GM12878 (cell line): ENCODE measurements around the gene WBP2NL. TPM values are rescaled to one million over a fixed set of nuclear protein-coding genes. Genes with fewer than 3 reads are reported as not detected.

Source experiments
- ATAC-seq: fragments of 200-7000 bp; cut with Tn5 transposase; 3 replicates; pipeline ENCODE4 v1.9.1; 2020; ENCODE audit warnings: mild to moderate bottlenecking, moderate library complexity
- BruUV-seq: library from RNA; stranded (reverse); fragments of 400-500 nt; replicated peaks from 2 replicates; lab custom pipeline; 2021; lab: Mats Ljungman, UMichigan
- CTCF ChIA-PET: fragments of 300-600 bp; sonication (Branson Sonifier 250); formaldehyde crosslinking; extraction: SDS; loops from one replicate; lab custom pipeline; 2021; ENCODE audit warnings: inconsistent platforms; lab: Yijun Ruan, JAX
- POLR2A ChIA-PET: fragments of 350-600 bp; formaldehyde crosslinking; extraction: SDS; loops from one replicate; lab custom pipeline; 2021; ENCODE audit warnings: inconsistent platforms; lab: Charles Lee
- RAD21 ChIA-PET: fragments of 300-600 bp; sonication (Branson Sonifier 250); formaldehyde crosslinking; loops from one replicate; lab custom pipeline; 2023; ENCODE audit warnings: antibody characterized with exemption; ENCODE audit not compliant: unreplicated experiment; lab: Charles Lee
- SMC1A ChIA-PET: fragments of 300-600 bp; sonication (Branson Sonifier 250); formaldehyde crosslinking; loops from one replicate; lab custom pipeline; 2023; ENCODE audit not compliant: unreplicated experiment, uncharacterized antibody; lab: Charles Lee
- DNase-seq: peaks from one replicate; pipeline ENCODE4 v3.0.0-alpha.2; 2011; ENCODE audit warnings: low read depth, low spot score
- FAIRE-seq: peaks from 3 replicates; lab custom pipeline; 2011; peaks lifted over from hg19 to GRCh38; lab: Jason Lieb, UNC
- H2AFZ ChIP-seq: 2 replicates; pipeline ENCODE4 v1.6.0; 2011; ENCODE audit warnings: low read depth, low read length, control low read depth; ENCODE audit not compliant: control insufficient read depth
- H3K27ac ChIP-seq: 2 replicates; pipeline ENCODE4 v1.5.1; 2011; ENCODE audit warnings: control low read depth; ENCODE audit not compliant: control insufficient read depth, insufficient read depth
- H3K27me3 ChIP-seq, 2 experiments: replicated peaks in 1 of 2; 2 replicates each; pipeline versions ENCODE4 v1.6.0 to v1.6.1; 2011; ENCODE audit warnings: low read length in 1 of 2; ENCODE audit not compliant: control insufficient read depth in 2 of 2, insufficient read depth in 2 of 2
- H3K36me3 ChIP-seq, 2 experiments: 2 replicates each; pipeline ENCODE4 v1.5.1; 2011; ENCODE audit warnings: low read length in 1 of 2; ENCODE audit not compliant: control insufficient read depth in 2 of 2, insufficient read depth in 2 of 2
- H3K4me1 ChIP-seq: 2 replicates; pipeline ENCODE4 v1.6.1; 2011; ENCODE audit warnings: mild to moderate bottlenecking, low read length, moderate library complexity, mixed read lengths; ENCODE audit not compliant: control insufficient read depth, insufficient read depth
- H3K4me2 ChIP-seq: 2 replicates; pipeline ENCODE4 v1.6.0; 2011; ENCODE audit warnings: control low read depth; ENCODE audit not compliant: control insufficient read depth, insufficient read depth
- H3K4me3 ChIP-seq: fragments of 200-600 bp; sonication (generic); 2 replicates; pipeline ENCODE4 v1.5.1; 2016
- H3K79me2 ChIP-seq: 2 replicates; pipeline ENCODE4 v1.6.0; 2011; ENCODE audit warnings: low read length; ENCODE audit not compliant: control insufficient read depth, insufficient read depth
- H3K9ac ChIP-seq: 2 replicates; pipeline ENCODE4 v1.8.0; 2011; ENCODE audit warnings: low read length, control low read depth, mixed read lengths; ENCODE audit not compliant: control insufficient read depth, insufficient read depth
- H3K9me3 ChIP-seq: replicated peaks from 3 replicates; pipeline ENCODE4 v1.5.1; 2011; ENCODE audit warnings: mild to moderate bottlenecking, low read length; ENCODE audit not compliant: control insufficient read depth, insufficient read depth
- H4K20me1 ChIP-seq: 2 replicates; pipeline ENCODE4 v1.6.0; 2011; ENCODE audit not compliant: control insufficient read depth, insufficient read depth
- TCF3 ChIP-seq: IDR thresholded peaks from 2 replicates; pipeline ENCODE4 v1.6.1; 2012; ENCODE audit warnings: low read depth, mild to moderate bottlenecking, low read length, borderline replicate concordance; ENCODE audit not compliant: insufficient read depth
- WGBS: methylation state at CpG from one replicate; pipeline ENCODE4 v1.1.6; 2016; ENCODE audit warnings: low lambda C conversion rate; ENCODE audit not compliant: insufficient replicate concordance, insufficient coverage; ENCODE audit errors: missing lambda C conversion rate; 5-methylcytosine and 5-hydroxymethylcytosine counted together
- in situ Hi-C: fragments of 300-500 bp; cut with MboI; formaldehyde crosslinking; loops from 9 replicates; pipeline ENCODE4 v1.14.3; 2018; ENCODE audit warnings: mixed read lengths
- intact Hi-C: fragments of 100-400 bp; cut with micrococcal nuclease; formaldehyde crosslinking; loops from one replicate; pipeline ENCODE4 v1.14.2; 2022; ENCODE audit not compliant: unreplicated experiment
- polyA plus RNA-seq, 11 experiments: library from polyadenylated mRNA; depleted of rRNA in 4 of 11; unstranded in 6 of 11; stranded (reverse) in 5 of 11; fragments of >200 nt; fragmentation: Nextera tagmentation in 4 of 11; fragmentation: Illumina TruSeq in 1 of 11; extraction: Ambion mirVana in 4 of 11; extraction: Trizol in 1 of 11; gene quantifications; 1 replicate in 1 of 11; 2 replicates in 10 of 11; pipeline versions ENCODE4 v1.2.1 to v1.2.3, GENCODE V29; 2011 to 2016; ENCODE audit warnings: inconsistent platforms in 2 of 11, missing spikeins in 2 of 11, low read depth in 1 of 11
- total RNA-seq, 4 experiments: library from RNA; depleted of rRNA in 3 of 4; stranded (reverse); fragments of >200 nt in 3 of 4; fragmentation: Illumina TruSeq in 1 of 4; extraction: Trizol in 1 of 4; gene quantifications; 2 replicates each; pipeline versions ENCODE4 v1.2.1 to v1.2.3, GENCODE V29; 2013 to 2021
- TF ChIP-seq, protein P1 (sequence below), 3 experiments: IDR thresholded peaks in 2 of 3; conservative IDR thresholded peaks in 1 of 3; 2 replicates each; pipeline ENCODE4 v1.5.1; 2011; ENCODE audit warnings: low read depth in 3 of 3, low read length in 3 of 3, mild to moderate bottlenecking in 3 of 3, control low read depth in 2 of 3, moderate library complexity in 2 of 3, inconsistent platforms in 1 of 3, mixed read lengths in 1 of 3; ENCODE audit not compliant: control insufficient read depth in 2 of 3, insufficient read depth in 1 of 3; ENCODE audit errors: extremely low read depth in 1 of 3

The WBP2NL gene
- total and polyA plus RNA-seq, 10 of the 15 experiments (the other 5 are each of a cell fraction or from before 2014, with no cell fraction given) = 0.46 to 1.9 (median 1.3) TPM

DNA sequence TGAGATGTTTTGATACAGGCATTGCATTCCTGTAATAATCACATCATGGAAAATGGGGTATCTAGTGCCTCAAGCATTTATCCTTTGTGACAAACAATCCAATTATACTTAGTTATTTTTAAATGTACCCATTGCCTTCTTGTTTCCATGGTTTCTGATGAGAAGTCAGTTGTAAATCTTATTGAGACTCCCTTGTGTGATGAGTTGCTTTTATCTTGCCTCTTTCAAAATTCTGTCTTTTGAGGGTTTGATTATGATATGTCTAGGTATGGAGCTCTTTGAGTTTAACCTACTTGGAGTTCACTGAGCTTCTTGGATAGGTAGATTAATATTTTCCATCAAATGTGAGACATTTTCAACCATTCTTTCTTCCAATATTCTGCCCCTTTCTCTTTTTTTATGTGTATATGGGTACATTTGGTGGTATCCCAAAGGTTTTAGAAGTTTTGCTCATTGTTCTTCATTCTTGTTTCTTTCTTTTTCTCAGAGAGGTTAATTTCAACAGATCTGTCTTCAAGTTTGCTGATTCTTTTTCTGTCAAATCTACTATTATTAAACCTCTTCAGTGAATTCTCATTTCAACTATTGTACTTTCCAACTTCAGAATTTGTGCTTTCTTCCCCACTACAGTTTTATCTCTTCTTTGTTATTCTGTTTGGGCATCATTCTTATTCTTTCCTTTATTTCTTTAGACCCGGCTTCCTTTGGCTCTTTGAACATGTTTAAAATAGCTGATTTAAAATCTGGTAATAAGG lies 58.3 kb downstream of the WBP2NL start:
- POLR2A ChIA-PET = interaction anchor here (0.6 kb wide), 1 partner anchor 413 kb away, joined by 3 read pairs; no protein-coding TSS in a partner anchor
- intact Hi-C loops = no loop called here
- CTCF ChIA-PET = interaction anchor here (1.0 kb wide), 1 partner anchor 35 kb away, joined by 3 read pairs; no protein-coding TSS in a partner anchor

More for the DNA sequence above, 58.3 kb downstream of the WBP2NL start:
- Histone ChIP-seq H3K4me1 (peaks cover 13% of the 10 kb centered on the region), H3K9me3 (peaks cover 11% of the 10 kb centered on the region; the same call in 2 of the 3 replicates), H3K4me3 (no peak overlapping the region), H3K36me3 (peaks cover 6 to 19% of the 10 kb centered on the region in 2 experiments), H3K4me2 (no peak overlapping the region), H3K9ac (no peak overlapping the region), H3K79me2 (no peaks in the 10 kb centered on the region), H3K27ac (no peak overlapping the region), H4K20me1 (no peaks in the 10 kb centered on the region), H3K27me3 (no peaks in the 10 kb centered on the region), H2AFZ (no peak overlapping the region)
- ChIA-PET RAD21 (no interaction called here), SMC1A (interaction anchor here (0.6 kb wide), 1 partner anchor 36 kb away, joined by 3 read pairs; no protein-coding TSS in a partner anchor)
- BruUV-seq = no TSS peak
- in situ Hi-C loops = no loop called here
- FAIRE-seq = no peak
- WGBS = 100% methylated on average over 1 of the region's 1 CpG
- no peak for TF ChIP-seq TCF3
- TF ChIP-seq, protein P1, sequence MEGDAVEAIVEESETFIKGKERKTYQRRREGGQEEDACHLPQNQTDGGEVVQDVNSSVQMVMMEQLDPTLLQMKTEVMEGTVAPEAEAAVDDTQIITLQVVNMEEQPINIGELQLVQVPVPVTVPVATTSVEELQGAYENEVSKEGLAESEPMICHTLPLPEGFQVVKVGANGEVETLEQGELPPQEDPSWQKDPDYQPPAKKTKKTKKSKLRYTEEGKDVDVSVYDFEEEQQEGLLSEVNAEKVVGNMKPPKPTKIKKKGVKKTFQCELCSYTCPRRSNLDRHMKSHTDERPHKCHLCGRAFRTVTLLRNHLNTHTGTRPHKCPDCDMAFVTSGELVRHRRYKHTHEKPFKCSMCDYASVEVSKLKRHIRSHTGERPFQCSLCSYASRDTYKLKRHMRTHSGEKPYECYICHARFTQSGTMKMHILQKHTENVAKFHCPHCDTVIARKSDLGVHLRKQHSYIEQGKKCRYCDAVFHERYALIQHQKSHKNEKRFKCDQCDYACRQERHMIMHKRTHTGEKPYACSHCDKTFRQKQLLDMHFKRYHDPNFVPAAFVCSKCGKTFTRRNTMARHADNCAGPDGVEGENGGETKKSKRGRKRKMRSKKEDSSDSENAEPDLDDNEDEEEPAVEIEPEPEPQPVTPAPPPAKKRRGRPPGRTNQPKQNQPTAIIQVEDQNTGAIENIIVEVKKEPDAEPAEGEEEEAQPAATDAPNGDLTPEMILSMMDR (IDR thresholded peaks at IDR 0.05 in 2 of 3, conservative IDR thresholded peaks at IDR 0.05 in 1 of 3; ENCODE audit: control insufficient read depth in 2 of 3, extremely low read depth in 1 of 3, insufficient read depth in 1 of 3, low read depth in 3 of 3, low read length in 3 of 3) = no peak
- DNase-seq = no peak
- no peak for ATAC-seq
